Mesothelial cell of epicardium (in vitro differentiated cells): ENCODE data around the gene MARCHF3. TPM values are rescaled to one million over a fixed set of nuclear protein-coding genes. Genes with fewer than 3 reads are reported as not detected.
"Not testable (repeated sequence)": the region's sequence is repeated elsewhere in the genome, so short reads cannot be mapped to it uniquely, and the experiment has no call there.

Experiments
- DNase-seq, 2 experiments: peaks; one replicate each; pipeline ENCODE4 v3.0.0; 2021; ENCODE audit warnings: low spot score in 2 of 2; ENCODE audit not compliant: unreplicated experiment in 2 of 2
- H3K27ac Mint-ChIP-seq: 2 replicates; pipeline ENCODE4 v1.8.0; 2021; ENCODE audit warnings: mixed read lengths
- H3K27me3 Mint-ChIP-seq: 2 replicates; pipeline ENCODE4 v1.8.0; 2021; ENCODE audit warnings: low read depth, mixed read lengths
- H3K36me3 Mint-ChIP-seq: 2 replicates; pipeline ENCODE4 v1.8.0; 2021; ENCODE audit warnings: mixed read lengths
- H3K4me1 Mint-ChIP-seq: 2 replicates; pipeline ENCODE4 v1.8.0; 2021; ENCODE audit warnings: mixed read lengths
- H3K4me3 Mint-ChIP-seq: 2 replicates; pipeline ENCODE4 v1.8.0; 2021; ENCODE audit warnings: mild to moderate bottlenecking, moderate library complexity, mixed read lengths
- H3K9me3 Mint-ChIP-seq: 2 replicates; pipeline ENCODE4 v1.8.0; 2021; ENCODE audit warnings: mixed read lengths
- total RNA-seq: library from RNA; stranded (reverse); gene quantifications from 3 replicates; pipeline ENCODE4 v1.2.1, GENCODE V29; 2021
- TF ChIP-seq, protein P1 (sequence below): fragments of 200-600 bp; sonication (generic); IDR thresholded peaks from one replicate; pipeline ENCODE4 v1.5.0; 2021; ENCODE audit warnings: antibody characterized with exemption; ENCODE audit not compliant: unreplicated experiment

Gene MARCHF3
- total RNA-seq, 1 donor from 2014 or later: 9.4 TPM

DNA sequence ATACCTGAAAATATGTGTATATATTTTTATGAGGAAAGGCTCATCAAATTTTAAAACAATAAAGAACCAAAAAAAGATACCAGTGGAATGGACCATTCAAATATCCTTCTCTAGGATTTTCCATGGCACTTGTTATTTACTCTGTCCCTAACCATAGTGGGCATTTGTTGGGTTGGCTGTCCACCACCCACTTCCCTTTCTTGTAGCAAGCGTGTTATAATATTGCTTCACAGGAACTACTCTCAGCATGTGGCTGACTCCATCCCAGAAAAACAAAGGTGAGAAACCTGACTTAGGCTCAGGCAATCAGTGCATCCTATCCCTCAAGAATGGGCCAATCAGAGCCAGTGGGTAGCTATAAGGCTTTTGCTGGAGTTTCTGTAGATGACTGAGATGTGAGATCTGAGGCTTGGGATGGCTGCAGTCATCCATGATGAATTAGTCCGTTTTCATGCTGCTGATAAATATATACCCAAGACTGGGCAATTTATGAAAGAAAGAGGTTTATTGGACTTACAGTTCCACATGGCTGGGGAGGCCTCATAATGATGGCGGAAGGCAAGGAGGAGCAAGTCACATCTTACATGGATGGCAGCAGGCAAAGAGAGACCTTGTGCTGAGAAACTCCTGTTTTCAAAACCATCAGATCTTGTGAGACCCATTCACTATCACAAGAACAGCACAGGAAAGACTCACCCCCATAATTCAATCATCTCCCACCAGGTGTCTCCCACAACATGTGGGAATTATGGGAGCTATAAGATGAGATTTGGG lies 25.7 kb upstream of the MARCHF3 start:
- no peak for DNase-seq
- Mint-ChIP-seq H3K36me3 (peaks cover 3% of the 10 kb centered on the region), H3K9me3 (peaks cover 12% of the 10 kb centered on the region), H3K27me3 (peaks cover 6% of the 10 kb centered on the region), H3K4me1 (no peaks in the 10 kb centered on the region), H3K27ac (no peak overlapping the region), H3K4me3 (no peak overlapping the region)
- TF ChIP-seq, protein P1, sequence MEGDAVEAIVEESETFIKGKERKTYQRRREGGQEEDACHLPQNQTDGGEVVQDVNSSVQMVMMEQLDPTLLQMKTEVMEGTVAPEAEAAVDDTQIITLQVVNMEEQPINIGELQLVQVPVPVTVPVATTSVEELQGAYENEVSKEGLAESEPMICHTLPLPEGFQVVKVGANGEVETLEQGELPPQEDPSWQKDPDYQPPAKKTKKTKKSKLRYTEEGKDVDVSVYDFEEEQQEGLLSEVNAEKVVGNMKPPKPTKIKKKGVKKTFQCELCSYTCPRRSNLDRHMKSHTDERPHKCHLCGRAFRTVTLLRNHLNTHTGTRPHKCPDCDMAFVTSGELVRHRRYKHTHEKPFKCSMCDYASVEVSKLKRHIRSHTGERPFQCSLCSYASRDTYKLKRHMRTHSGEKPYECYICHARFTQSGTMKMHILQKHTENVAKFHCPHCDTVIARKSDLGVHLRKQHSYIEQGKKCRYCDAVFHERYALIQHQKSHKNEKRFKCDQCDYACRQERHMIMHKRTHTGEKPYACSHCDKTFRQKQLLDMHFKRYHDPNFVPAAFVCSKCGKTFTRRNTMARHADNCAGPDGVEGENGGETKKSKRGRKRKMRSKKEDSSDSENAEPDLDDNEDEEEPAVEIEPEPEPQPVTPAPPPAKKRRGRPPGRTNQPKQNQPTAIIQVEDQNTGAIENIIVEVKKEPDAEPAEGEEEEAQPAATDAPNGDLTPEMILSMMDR: no peak

DNA sequence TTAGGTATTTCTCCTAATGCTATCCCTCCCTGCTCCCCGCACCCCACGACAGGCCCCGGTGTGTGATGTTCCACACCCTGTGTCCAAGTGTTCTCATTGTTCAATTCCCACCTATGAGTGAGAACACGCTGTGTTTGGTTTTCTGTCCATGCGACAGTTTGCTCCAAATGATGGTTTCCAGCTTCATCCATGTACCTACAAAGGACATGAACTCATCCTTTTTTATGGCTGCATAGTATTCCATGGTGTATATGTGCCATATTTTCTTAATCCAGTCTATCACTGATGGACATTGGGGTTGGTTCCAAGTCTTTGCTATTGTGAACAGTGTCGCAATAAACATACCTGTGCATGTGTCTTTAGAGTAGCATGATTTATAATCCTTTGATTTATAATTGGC lies 23.2 kb upstream of the MARCHF3 start:
- DNase-seq, H3K4me1 Mint-ChIP-seq, H3K4me3 Mint-ChIP-seq, H3K36me3 Mint-ChIP-seq, H3K27ac Mint-ChIP-seq: not testable (repeated sequence)
- Mint-ChIP-seq H3K9me3 (peaks cover 12% of the 10 kb centered on the region), H3K27me3 (peaks cover 13% of the 10 kb centered on the region)

DNA sequence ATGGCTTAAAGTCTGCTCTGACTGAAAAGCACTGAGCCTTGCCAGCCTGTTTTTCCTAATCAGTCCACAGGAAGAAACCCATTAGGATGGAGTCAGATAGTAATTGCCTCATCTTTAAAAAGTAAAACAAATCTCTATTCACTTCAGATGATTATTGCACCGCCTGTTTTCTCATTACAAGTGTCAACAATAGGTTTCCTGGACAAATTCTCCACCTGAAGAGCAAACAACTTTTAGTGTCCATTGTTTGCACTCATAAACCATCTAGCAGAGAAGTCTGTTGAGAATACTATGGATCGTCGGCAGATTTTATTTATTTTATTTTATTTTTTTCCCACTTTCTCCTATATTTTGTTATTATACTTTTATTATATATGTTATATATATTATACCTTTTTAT lies 22.7 kb upstream of the MARCHF3 start:
- Mint-ChIP-seq H3K27me3 (peaks cover 15% of the 10 kb centered on the region), H3K9me3 (peaks cover 12% of the 10 kb centered on the region), H3K27ac (no peak overlapping the region), H3K36me3 (peaks cover 3% of the 10 kb centered on the region), H3K4me3 (no peak overlapping the region), H3K4me1 (no peaks in the 10 kb centered on the region)
- DNase-seq: no peak
- TF ChIP-seq, protein P1: no peak

DNA sequence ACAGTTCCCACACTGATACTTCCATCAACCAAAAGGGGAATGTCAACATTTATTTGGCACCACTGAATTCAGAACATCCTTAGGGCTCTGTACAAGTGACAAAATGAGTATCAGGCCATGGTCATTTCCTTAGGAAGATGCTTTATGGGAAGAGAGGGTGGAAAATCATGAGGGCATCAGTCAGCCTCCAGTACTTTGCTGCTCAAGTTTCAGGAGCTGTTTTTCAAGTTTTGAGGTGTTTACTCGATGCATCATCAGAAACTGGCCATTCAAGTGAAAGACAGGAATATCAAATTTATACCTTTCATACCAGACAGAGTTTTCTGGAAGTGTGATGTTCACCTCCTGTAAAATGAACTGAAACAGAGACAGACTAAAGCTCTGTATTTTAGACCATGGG lies 21.2 kb upstream of the MARCHF3 start:
- TF ChIP-seq, protein P1: no peak
- no peaks in the 10 kb centered on the region for H3K4me1 Mint-ChIP-seq
- no peak overlapping the region for H3K27ac Mint-ChIP-seq
- peaks cover 19% of the 10 kb centered on the region for H3K27me3 Mint-ChIP-seq
- H3K36me3 Mint-ChIP-seq: peaks cover 3% of the 10 kb centered on the region
- DNase-seq: no peak
- H3K9me3 Mint-ChIP-seq: peaks cover 11% of the 10 kb centered on the region
- H3K4me3 Mint-ChIP-seq: no peak overlapping the region

DNA sequence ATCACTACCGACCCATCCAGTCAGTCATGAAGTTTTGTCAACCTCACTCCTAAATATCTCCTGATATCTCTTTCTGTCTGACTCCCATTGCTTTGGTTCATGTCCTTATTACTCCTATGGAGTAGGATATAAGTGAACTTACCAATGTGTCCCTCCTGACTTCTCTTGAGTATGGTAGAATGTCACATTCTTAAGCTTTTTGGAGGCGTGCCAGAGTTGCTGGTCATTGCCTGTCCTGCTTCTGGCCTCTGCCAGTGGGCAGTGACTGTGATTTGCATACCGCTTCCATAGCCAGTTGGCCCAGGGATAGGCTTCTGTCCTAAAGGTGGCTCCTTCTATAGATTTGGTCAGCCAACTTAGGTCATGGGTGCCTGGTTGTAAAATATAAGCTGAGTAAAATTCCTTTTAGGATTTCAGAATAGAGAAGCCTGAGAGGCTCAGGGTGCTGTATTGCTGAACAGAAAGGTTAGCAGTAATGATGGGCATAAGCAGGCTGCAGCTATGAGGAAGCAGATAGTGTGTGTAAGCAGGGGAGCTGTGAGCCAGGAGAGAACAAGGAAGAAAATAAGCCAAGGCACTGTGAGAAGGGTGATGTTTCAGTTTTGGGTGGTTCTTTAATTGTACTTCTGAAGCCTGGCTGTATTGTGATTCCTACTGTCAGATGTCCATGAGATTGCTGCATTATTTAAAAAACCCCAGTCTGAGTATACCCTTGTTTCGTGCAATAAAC lies 16.1 kb upstream of the MARCHF3 start:
- no peak for DNase-seq
- Mint-ChIP-seq H3K36me3 (no peaks in the 10 kb centered on the region), H3K4me1 (no peaks in the 10 kb centered on the region), H3K27ac (no peak overlapping the region), H3K9me3 (no peaks in the 10 kb centered on the region), H3K4me3 (no peak overlapping the region), H3K27me3 (peaks cover 13% of the 10 kb centered on the region)
- TF ChIP-seq, protein P1: no peak

DNA sequence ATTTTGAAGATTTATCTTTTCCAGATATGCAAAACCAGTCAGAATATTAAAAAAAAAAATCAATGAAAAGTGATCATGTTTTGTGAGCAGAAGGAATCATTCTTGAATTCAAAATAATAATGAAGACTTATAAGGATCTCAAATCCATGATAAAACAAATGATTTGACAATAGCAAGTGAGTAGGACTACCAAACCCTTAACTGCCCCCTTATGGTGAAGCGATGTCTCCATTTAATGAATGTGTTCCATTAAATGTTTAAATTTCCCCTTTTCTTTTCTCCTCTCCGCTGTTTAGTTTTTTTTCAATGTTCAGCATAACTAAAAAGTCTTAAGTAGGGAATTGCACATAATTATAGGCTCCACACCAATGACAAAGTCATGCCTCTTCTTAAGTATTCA lies 12.2 kb upstream of the MARCHF3 start:
- no peak overlapping the region for H3K4me3 Mint-ChIP-seq
- no peak for DNase-seq
- TF ChIP-seq, protein P1: no peak
- peaks cover 13% of the 10 kb centered on the region for H3K27me3 Mint-ChIP-seq
- no peaks in the 10 kb centered on the region for H3K4me1 Mint-ChIP-seq
- no peaks in the 10 kb centered on the region for H3K36me3 Mint-ChIP-seq
- no peaks in the 10 kb centered on the region for H3K9me3 Mint-ChIP-seq
- H3K27ac Mint-ChIP-seq: no peak overlapping the region
